Gastroesophageal sphincter (tissue), 3 donors: ENCODE results near the gene SH2D3A.

Experiments used
- POLR2A ChIP-seq, 2 donors: fragments of 450-650 bp; IDR thresholded peaks; one replicate each; pipeline ENCODE4 v1.6.1; 2017; ENCODE audit warnings: antibody characterized with exemption in 2 of 2, mild to moderate bottlenecking in 2 of 2, moderate library complexity in 1 of 2
- TF ChIP-seq, protein P1 (sequence below), 4 experiments: fragments of 200-600 bp in 2 of 4; fragments of 450-650 bp in 2 of 4; sonication (generic) in 1 of 4; IDR thresholded peaks; one replicate each; pipeline ENCODE4 v1.5.1; 2017 to 2019; ENCODE audit warnings: antibody characterized with exemption in 4 of 4, mild to moderate bottlenecking in 2 of 4, moderate library complexity in 2 of 4

DNA sequence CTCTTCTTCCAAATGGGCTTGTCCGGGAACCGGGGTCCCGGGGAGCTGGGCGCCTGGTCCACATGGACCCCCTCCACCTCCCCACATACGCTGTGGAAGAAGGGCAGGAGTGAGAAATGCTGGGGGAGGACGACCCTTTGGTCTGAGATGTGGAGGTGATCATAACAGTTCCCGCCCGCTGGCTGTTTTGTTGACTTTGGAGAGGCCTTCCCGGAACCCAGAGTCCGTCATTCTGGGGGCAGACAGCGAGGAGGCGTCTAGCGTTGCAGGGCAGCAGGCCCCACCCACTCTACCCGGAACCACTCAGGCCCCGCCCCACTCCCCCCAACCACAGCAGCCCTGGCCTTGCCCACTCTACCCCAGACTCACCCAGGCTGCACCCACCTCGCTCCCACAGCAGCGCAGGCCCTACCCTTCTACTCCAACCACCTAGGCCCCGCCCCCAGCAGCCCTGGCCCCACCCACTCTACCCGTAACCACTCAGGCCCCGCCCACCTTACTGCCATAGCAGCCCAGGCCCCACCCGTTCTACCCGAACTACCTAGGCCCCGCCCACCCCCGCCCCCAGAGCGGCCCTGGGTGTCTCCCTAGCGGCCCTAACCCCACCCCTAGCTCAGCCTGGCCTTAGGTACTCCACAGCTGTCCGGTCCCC is 37.0 kb downstream of the SH2D3A start:
- TF ChIP-seq, protein P1, sequence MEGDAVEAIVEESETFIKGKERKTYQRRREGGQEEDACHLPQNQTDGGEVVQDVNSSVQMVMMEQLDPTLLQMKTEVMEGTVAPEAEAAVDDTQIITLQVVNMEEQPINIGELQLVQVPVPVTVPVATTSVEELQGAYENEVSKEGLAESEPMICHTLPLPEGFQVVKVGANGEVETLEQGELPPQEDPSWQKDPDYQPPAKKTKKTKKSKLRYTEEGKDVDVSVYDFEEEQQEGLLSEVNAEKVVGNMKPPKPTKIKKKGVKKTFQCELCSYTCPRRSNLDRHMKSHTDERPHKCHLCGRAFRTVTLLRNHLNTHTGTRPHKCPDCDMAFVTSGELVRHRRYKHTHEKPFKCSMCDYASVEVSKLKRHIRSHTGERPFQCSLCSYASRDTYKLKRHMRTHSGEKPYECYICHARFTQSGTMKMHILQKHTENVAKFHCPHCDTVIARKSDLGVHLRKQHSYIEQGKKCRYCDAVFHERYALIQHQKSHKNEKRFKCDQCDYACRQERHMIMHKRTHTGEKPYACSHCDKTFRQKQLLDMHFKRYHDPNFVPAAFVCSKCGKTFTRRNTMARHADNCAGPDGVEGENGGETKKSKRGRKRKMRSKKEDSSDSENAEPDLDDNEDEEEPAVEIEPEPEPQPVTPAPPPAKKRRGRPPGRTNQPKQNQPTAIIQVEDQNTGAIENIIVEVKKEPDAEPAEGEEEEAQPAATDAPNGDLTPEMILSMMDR (IDR thresholded peaks at IDR 0.05): no peak
- no peak for TF ChIP-seq POLR2A (IDR thresholded peaks at IDR 0.05)
